ENCODE results near the gene PHLDB1.

DNA sequence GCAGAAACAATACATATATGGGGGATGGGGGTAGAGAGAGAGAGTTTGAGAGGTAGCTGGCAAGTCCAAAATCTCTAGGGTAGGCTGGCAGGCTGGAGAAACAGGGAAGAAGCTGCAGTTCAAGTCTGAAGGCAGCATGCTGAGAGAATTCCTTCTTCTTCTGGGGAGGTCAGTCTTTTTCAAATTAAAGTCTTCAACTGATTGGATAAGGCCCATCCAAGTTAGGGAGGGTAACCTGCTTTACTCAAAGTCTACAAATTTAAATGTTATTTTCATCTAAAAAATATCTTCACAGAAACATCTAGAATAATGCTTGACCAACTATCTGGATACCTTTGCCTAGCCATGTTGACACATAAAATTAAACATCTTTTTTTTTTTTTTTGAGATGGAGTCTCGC is 75.0 kb downstream of the PHLDB1 start:
- TF ChIP-seq, protein P1, sequence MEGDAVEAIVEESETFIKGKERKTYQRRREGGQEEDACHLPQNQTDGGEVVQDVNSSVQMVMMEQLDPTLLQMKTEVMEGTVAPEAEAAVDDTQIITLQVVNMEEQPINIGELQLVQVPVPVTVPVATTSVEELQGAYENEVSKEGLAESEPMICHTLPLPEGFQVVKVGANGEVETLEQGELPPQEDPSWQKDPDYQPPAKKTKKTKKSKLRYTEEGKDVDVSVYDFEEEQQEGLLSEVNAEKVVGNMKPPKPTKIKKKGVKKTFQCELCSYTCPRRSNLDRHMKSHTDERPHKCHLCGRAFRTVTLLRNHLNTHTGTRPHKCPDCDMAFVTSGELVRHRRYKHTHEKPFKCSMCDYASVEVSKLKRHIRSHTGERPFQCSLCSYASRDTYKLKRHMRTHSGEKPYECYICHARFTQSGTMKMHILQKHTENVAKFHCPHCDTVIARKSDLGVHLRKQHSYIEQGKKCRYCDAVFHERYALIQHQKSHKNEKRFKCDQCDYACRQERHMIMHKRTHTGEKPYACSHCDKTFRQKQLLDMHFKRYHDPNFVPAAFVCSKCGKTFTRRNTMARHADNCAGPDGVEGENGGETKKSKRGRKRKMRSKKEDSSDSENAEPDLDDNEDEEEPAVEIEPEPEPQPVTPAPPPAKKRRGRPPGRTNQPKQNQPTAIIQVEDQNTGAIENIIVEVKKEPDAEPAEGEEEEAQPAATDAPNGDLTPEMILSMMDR (IDR thresholded peaks at IDR 0.05; ENCODE audit: low read depth, low read length, poor library complexity, severe bottlenecking), result no peak
- no peak for TF ChIP-seq EZH2phosphoT487 (IDR thresholded peaks at IDR 0.05; ENCODE audit: borderline replicate concordance, low read length)
